Activated naive CD8-positive, alpha-beta T cell treated with anti-CD3 and anti-CD28 coated beads for 36 hours (primary cell): ENCODE data around the gene NR6A1. TPM values are rescaled to one million over a fixed set of nuclear protein-coding genes. Genes with fewer than 3 reads are reported as not detected.

Source experiments
- DNase-seq: peaks from one replicate; pipeline ENCODE4 v3.0.0; 2021
- H3K27ac Mint-ChIP-seq: one replicate; pipeline ENCODE4 v1.8.0; 2022; ENCODE audit warnings: mild to moderate bottlenecking, moderate library complexity, mixed read lengths
- H3K27me3 Mint-ChIP-seq: one replicate; pipeline ENCODE4 v1.8.0; 2022; ENCODE audit warnings: mild to moderate bottlenecking, mixed read lengths
- H3K36me3 Mint-ChIP-seq: one replicate; pipeline ENCODE4 v1.8.0; 2021; ENCODE audit warnings: mild to moderate bottlenecking, mixed read lengths
- H3K4me1 Mint-ChIP-seq: one replicate; pipeline ENCODE4 v1.8.0; 2021; ENCODE audit warnings: mixed read lengths
- H3K4me3 Mint-ChIP-seq: one replicate; pipeline ENCODE4 v1.8.0; 2022; ENCODE audit warnings: mild to moderate bottlenecking, moderate library complexity, mixed read lengths
- H3K9me3 Mint-ChIP-seq: one replicate; pipeline ENCODE4 v1.8.0; 2022; ENCODE audit warnings: mixed read lengths
- total RNA-seq, 2 experiments: library from RNA; stranded (reverse); gene quantifications; one replicate each; pipeline ENCODE4 v1.2.3, GENCODE V29; 2021

The NR6A1 gene
- total RNA-seq, 2 experiments from 2014 or later = 1.2 to 1.3 TPM

DNA sequence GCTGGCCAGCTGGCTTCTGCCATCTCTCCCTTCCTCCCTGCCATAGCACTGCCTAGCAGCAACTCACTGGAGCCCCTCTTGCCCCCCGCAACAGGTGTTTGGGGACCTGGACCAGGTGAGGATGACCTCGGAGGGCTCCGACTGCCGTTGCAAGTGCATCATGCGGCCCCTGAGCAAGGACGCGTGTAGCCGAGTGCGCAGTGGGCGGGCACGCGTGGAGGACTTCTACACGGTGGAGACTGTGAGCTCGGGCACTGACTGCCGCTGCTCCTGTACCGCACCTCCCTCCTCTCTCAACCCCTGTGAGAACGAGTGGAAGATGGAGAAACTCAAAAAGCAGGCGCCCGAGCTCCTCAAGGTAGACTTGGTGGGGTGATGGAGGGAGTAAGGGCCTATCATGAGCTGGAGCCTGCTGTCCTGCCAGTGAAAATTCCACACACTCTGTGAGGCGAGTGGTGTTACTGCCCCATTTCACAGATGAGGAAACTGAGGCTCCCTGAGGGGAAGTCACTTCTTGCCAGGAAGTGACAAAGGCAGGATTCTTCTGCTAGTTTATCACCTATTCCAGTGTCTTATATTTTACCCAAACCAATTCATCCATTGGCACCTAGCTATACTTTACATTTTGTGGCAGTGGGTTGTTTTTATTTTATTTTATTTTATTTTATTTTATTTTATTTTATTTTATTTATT lies 15.9 kb upstream of the NR6A1 start:
- Mint-ChIP-seq H3K9me3 (no peaks in the 10 kb centered on the region), H3K27me3 (peaks cover 3% of the 10 kb centered on the region), H3K4me1 (no peaks in the 10 kb centered on the region), H3K27ac (no peak overlapping the region), H3K36me3 (no peaks in the 10 kb centered on the region), H3K4me3 (no peak overlapping the region)
- DNase-seq = no peak

DNA sequence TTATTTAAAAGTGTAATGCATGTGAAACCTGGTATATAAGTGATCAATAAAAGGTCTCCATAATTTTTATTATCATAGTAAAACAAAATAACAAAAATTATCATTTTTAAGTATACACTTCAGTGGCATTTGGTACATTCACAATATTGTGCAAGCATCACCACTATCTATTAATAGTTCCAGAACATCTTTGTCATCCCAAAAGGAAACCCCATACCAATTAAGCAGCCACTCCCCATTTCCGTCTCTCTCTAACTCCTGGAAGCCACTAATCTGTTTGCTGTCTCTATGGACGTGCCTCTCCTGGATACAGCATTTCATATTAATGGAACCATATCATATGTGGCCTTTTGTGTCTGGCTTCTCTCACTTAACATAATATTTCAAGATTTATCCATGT lies 13.4 kb upstream of the NR6A1 start:
- Mint-ChIP-seq H3K4me1 (no peaks in the 10 kb centered on the region), H3K9me3 (no peaks in the 10 kb centered on the region), H3K27me3 (peaks cover 3% of the 10 kb centered on the region), H3K4me3 (no peak overlapping the region), H3K36me3 (no peaks in the 10 kb centered on the region), H3K27ac (no peak overlapping the region)
- no peak for DNase-seq

DNA sequence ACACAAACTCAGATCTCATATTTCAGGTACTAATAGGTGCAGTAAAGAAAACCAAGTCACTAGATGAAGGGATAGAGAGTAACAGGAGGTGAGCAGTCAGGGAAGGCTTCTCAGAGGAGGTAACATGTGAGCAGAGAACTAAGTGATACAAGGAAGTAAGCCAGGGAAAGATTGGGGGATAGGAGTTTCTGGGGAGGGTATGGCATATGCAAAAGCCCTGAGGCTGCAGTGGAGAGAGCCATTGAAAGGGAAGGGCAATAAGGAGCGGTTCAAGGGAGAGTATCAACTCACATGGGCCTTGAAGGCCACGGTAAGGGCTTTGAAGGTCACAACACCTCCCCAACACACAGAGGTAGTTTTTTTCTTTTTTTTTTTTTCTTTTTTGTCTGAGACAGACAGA lies 12.7 kb upstream of the NR6A1 start:
- H3K27me3 Mint-ChIP-seq = peaks cover 3% of the 10 kb centered on the region
- H3K4me1 Mint-ChIP-seq = no peaks in the 10 kb centered on the region
- H3K4me3 Mint-ChIP-seq = no peak overlapping the region
- H3K9me3 Mint-ChIP-seq = no peaks in the 10 kb centered on the region
- H3K27ac Mint-ChIP-seq = no peak overlapping the region
- no peaks in the 10 kb centered on the region for H3K36me3 Mint-ChIP-seq
- DNase-seq = no peak

DNA sequence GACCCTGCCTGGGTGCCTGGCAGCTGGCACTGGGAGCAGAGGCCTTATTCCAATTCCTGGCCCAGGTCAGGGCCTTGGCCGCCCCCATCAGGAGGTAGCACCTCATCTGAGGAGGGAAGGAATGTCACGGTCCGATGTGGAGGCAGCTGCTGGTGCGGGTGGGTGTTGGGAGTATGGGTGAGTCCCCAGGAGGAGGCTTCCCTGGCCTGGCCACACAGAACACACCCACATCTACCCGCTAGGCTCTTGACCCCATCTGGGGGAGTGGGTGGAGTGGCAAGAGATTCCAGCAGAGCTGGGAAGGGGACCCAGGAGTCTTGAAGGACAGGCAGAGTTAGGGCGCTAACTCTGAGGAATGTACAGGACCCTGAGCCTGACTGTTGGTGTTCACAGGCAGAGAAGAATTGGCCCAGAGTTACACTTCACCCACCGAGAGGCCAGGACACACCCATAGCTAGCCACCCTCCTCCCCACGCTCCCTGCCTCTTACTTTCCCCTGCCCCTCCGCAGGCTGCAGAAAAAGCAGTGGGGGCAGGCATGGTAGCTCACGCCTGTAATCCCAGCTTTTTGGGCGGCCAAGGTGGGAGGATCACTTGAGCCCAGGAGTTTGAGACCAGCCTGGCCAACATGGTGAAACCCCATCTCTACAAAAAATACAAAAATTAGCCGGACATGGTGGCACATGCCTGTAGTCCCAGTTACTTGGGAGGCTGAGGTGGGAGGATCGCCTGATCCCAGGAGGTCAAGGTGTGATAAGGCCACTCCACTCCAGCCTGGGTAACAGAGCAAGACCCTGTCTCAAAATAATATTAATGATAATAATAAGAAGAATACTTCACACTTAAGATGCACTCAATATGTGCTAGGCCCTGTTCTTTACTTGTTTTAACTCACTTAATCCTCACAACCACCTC lies 11.8 kb upstream of the NR6A1 start:
- Mint-ChIP-seq H3K27me3 (peaks cover 9% of the 10 kb centered on the region), H3K9me3 (no peaks in the 10 kb centered on the region), H3K27ac (no peak overlapping the region), H3K36me3 (no peaks in the 10 kb centered on the region), H3K4me1 (no peaks in the 10 kb centered on the region), H3K4me3 (no peak overlapping the region)
- no peak for DNase-seq

DNA sequence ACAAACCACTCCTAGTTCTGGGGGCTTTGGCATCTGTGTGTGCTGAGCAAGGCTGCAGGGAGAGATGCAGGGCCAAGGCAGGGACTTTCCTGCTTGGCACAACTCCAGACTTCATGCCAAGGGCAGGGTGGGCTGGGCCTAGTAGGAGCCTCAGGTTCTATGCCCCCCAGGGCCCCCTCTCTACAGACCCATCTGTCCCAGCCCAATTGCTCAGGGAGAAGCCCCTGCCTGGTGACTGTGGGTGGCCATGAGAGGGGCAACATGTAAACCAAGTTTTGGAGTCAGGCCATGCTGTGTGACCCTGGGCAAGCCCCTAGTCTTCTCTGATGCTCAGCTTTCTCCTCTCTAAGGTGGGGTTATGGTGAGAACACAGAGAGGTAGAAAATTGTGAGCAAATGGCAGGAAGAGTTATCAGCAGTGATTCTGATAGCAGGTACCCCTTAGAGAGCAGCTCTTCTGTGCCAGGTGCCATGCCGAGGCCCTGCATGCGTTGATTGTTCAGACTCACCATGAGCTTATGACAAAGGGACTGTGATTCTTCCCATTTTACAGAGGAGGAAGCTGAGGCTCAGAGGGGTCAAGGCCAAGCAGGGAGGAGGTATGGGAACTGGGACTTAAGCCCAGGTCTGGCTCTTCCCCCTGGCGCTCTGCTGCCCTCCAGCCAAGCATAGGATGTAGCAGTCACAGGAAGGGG lies 11.0 kb upstream of the NR6A1 start:
- DNase-seq = no peak
- H3K4me1 Mint-ChIP-seq = no peaks in the 10 kb centered on the region
- H3K36me3 Mint-ChIP-seq = no peaks in the 10 kb centered on the region
- H3K9me3 Mint-ChIP-seq = no peaks in the 10 kb centered on the region
- H3K27ac Mint-ChIP-seq = no peak overlapping the region
- no peak overlapping the region for H3K4me3 Mint-ChIP-seq
- H3K27me3 Mint-ChIP-seq = peaks cover 14% of the 10 kb centered on the region

DNA sequence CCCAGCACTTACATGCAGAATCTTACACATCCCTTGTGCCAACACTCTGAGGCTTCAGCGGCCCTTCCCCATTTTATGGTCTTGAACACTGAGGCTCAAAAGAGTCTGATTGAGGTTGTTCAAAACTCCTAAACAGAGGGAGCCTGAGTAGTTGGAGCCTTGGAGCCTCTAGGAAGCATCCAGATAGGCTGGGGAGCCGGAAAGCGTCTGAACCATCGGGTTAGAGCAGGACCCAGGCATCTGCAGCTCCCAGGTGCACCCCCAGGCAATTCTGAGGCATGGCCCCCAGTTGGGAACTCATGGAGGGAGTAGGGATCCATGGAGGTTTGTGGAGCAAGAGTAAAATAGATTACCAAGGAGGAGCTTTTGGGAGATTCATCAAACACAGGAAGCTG lies 9.6 kb upstream of the NR6A1 start:
- Mint-ChIP-seq H3K9me3 (no peaks in the 10 kb centered on the region), H3K4me3 (no peak overlapping the region), H3K36me3 (no peaks in the 10 kb centered on the region), H3K4me1 (peaks cover 5% of the 10 kb centered on the region), H3K27me3 (peaks cover 25% of the 10 kb centered on the region), H3K27ac (no peak overlapping the region)
- DNase-seq = no peak

DNA sequence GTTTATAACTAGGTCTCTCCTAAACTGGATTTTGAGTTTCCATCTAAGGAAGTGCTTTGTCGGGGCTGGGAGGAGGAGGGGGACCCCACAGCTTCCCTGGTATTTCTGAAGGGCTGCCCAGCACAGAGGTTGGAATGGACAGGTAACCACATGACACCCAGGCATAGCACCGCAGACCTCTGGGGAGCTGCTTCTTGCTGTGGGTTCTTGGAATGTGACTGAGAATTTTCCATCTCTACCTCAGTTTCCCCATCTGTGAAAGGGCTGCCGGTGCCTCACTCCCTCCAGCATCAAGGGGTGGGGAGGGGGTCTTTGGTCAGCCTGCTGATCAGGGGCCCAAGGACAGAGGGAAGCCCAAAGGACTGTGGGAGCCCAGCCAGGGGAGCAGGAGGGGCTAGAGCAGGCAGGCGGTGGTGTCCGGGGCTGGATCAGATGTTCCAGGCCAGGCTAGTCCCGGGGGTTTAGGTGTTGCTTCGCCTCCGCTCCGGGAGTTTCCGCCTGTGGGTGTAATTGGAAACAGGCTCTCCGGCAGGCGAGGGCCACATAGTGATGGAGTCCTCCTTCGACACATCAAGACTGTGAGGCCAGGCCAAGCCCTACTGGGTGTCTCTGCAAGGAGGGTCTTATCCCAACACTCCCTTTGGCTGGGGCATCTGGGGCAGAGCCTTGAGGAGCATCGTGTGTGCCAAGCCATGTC lies 9.1 kb upstream of the NR6A1 start:
- Mint-ChIP-seq H3K4me3 (no peak overlapping the region), H3K36me3 (no peaks in the 10 kb centered on the region), H3K27me3 (peaks cover 30% of the 10 kb centered on the region), H3K27ac (no peak overlapping the region), H3K9me3 (no peaks in the 10 kb centered on the region), H3K4me1 (peaks cover 5% of the 10 kb centered on the region)
- no peak for DNase-seq

DNA sequence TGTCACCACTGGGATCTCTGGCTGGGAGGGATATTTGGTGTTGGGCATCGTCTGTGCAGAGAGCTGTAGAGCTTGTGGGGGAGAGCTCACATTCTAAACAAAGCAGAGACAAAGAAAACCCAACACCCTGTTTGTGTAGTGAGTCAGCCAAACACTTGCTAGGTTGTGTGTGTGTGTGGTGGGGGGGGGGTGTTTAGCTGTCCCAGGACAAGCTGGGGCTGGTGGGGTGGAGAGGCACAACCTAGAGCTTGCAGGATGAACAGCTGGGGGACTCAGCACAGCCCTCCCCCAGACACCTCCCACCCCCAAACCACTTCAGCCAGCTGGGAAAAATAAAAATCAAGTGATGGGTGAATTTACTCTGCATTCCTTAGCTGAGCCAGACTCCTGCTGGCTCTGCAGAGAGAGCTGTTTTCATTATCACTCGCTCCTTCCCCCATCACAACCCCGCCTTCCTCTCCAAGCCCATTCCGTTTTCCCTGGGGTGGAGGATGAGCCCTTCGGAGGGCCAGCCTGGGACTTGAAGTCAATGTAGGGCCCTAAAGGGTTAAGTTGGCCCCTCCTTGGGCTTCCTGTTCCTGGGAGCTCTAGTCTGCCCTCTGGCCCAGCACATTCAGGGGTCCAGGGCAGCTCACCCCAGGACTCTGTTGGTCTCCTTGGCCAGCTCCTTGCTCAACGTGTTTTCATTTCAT lies 8.4 kb upstream of the NR6A1 start:
- peaks cover 37% of the 10 kb centered on the region for H3K27me3 Mint-ChIP-seq
- H3K4me1 Mint-ChIP-seq = peaks cover 8% of the 10 kb centered on the region
- H3K36me3 Mint-ChIP-seq = no peaks in the 10 kb centered on the region
- H3K27ac Mint-ChIP-seq = no peak overlapping the region
- H3K9me3 Mint-ChIP-seq = no peaks in the 10 kb centered on the region
- no peak for DNase-seq
- H3K4me3 Mint-ChIP-seq = no peak overlapping the region

DNA sequence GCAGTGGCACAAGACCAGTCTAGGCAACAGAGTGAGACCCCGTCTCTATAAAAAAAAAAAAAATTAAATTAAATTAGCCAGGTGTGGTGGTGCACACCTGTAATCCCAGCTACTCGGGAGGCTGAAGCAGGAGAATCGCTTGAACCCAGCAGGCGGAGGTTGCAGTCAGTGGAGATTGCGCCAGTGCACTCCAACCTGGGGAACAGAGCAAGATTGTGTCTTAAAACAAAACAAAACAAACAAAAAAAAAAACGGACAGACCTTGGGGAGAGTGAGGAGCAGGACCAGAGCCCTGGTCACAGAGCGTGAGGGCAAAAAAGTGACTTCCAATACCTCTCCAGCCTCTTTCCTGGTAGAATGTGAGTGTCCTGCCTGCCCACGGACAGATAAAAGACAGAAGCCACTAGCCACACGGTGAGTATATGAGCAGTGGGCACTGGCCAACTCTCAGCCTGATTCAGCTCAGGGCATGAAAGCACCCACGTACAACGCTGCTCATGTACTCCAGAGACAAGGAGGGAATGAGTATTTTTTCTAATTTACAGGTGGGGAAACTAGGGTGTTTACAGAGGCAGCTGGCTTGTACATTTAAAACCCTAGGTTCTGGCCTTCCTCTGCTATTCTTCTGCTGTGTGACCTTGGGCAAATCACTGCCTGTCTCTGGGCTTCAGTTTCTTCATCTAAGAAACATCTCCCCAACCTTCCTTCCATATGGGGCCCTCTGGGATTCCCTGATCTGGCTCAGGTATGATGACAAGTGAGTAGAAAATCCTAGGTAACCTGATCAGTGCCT lies 7.7 kb upstream of the NR6A1 start:
- Mint-ChIP-seq H3K27me3 (peaks cover 43% of the 10 kb centered on the region), H3K9me3 (no peaks in the 10 kb centered on the region), H3K36me3 (no peaks in the 10 kb centered on the region), H3K4me3 (no peak overlapping the region), H3K4me1 (peaks cover 14% of the 10 kb centered on the region), H3K27ac (no peak overlapping the region)
- DNase-seq = no peak

DNA sequence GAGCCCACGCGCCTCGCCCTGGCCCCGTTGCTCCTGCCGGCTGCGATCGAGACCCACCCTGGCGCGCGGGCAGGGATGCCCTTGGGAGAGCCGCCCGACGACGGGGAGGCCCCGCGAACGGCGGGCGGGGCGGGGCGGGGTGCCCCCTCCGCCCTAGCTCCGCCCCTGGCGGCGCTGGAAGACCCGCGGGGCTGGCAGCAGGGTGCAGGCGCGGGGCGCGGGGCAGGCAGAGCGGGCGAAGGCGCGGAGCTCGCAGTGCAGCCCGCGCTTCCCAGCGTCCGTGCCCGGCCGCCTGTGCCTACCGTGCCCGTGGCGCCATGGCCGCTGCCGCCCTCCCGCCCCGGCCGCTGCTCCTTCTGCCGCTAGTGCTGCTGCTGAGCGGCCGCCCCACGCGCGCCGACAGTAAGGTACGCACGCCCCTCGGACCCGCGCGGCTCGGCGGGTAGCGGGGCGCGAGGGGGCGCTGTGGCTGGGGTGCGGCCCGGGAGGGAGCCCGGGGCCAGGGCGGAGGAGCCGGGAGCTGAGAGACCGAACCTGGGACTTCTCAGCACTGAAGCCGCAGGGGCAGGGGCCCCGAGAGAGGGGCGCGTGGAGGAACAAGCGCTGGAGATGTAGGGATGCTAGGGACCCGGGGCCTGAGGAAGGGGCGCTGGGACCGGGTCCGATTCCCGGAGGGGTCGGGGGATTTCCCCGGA lies 6.0 kb upstream of the NR6A1 start, which contains the start of gene OLFML2A:
OLFML2A (plus strand) TSS at position 180 of the 695 bp plus-strand sequence; CDS start at position 318, 138 bp downstream.
- H3K4me3 Mint-ChIP-seq = peak within 1 kb of the TSS; percentile 54
- no peaks in the 10 kb centered on the region for H3K9me3 Mint-ChIP-seq
- peaks cover 59% of the 10 kb centered on the region for H3K27me3 Mint-ChIP-seq
- peak; percentile 41 for DNase-seq
- H3K4me1 Mint-ChIP-seq = peaks cover 19% of the 10 kb centered on the region
- no peak within 1 kb of the TSS for H3K27ac Mint-ChIP-seq
- no peaks in the 10 kb centered on the region for H3K36me3 Mint-ChIP-seq

DNA sequence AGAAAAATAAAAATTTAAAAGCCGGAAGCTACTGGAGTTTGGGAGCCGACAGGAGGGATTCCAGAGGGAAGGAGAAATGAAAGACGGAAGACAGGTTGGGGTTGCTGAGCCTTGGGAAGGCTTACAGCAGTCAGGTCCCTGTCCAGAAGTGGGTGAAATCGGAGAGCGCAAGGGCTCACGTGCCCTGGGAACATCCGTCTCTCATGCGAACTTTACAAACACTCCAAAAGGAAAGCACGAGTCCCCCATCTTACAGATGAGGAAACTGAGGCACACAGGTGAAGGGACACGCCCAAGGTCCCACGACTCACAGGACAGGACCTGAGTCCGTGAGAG lies 5.5 kb upstream of the NR6A1 start:
- no peak for DNase-seq
- Mint-ChIP-seq H3K9me3 (no peaks in the 10 kb centered on the region), H3K27ac (no peak overlapping the region), H3K4me3 (peak overlapping the region; percentile 54), H3K4me1 (peaks cover 23% of the 10 kb centered on the region), H3K27me3 (peaks cover 61% of the 10 kb centered on the region), H3K36me3 (no peaks in the 10 kb centered on the region)

DNA sequence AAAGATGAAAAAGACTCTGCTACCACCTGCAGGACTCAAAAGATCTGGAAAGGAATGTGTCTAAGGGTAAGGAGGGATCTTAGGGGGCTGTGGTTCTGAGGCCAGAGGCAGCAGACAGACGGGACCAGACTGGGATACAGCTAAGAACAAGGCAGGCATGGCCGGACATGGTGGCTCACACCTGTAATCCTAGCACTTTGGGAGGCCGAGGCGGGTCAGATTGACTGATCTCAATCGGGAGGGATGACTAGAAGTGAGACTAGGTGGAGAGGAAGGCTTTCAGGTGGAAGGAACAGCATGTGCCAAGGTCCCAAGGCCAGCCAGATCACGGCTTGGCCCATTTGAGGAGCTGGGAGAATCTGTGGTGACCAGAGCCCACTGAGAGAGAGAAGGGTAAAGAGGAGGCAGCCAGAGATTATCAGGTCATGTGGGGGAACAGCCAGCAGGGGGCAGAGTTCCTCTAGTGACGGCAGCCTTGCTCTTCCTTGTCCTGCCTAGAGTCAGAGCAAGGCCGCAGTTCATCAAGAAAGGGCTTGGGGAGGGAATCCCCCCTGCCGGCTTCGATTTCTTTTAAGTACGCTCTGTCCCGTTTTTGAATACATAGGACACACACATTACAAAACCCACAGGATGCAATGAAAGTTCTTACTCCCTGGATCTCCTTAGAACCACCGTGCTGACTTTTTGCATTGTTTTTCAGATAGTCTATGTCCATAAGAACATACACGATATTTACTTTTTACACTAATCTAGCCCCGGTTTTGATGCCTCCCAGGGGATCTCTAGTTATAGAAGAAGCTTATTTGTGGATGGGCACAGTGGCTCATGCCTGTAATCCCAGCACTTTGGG lies 3.2 kb upstream of the NR6A1 start:
- H3K27ac Mint-ChIP-seq = no peak overlapping the region
- H3K27me3 Mint-ChIP-seq = peaks cover 74% of the 10 kb centered on the region
- DNase-seq = peak; percentile 80
- peaks cover 36% of the 10 kb centered on the region for H3K4me1 Mint-ChIP-seq
- no peaks in the 10 kb centered on the region for H3K36me3 Mint-ChIP-seq
- H3K9me3 Mint-ChIP-seq = no peaks in the 10 kb centered on the region
- no peak overlapping the region for H3K4me3 Mint-ChIP-seq
